ENCODE results near the gene MBOAT2. TPM values are rescaled to one million over a fixed set of nuclear protein-coding genes. Genes with fewer than 3 reads are reported as not detected.

Gene MBOAT2
- total RNA-seq, 1 donor from 2014 or later: 84.0 TPM

GRCh38 chr2:8999797-9000196, 3.7 kb downstream of the MBOAT2 start:
- no peak overlapping the region for H3K4me2 ChIP-seq
- Mint-ChIP-seq H3K36me3 (no peaks in the 10 kb centered on the region), H3K27ac (no peak overlapping the region)

DNA sequence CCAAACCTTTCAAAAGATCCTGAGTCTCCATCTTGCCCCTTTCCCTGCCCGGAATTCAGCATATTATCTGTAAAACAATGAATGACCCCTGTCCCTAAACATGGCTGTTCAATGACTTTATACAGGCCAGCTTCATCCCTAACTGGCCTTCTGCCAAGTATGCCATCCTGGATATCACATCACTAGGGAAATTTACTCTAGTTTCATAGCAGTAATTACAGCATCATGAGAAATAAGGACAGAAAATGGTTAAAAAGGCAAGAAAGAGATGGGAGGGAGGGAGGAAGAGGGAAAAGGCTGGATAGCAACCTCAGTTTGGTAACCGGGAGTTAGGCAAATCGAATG, 4.4 kb downstream of the MBOAT2 start:
- H3K9ac ChIP-seq: no peak overlapping the region
- H3K9me3 Mint-ChIP-seq: no peaks in the 10 kb centered on the region
- no peak overlapping the region for H3K4me2 ChIP-seq
- peaks cover 33% of the 10 kb centered on the region for H4K20me1 ChIP-seq (ENCODE audit: low read depth)
- no peak overlapping the region for H3K27ac ChIP-seq
- H3K4me3 Mint-ChIP-seq: no peak overlapping the region
- peaks cover 14% of the 10 kb centered on the region for H3K27me3 ChIP-seq
- H3K4me1 ChIP-seq: peaks cover 24% of the 10 kb centered on the region
- H3F3A ChIP-seq (ENCODE audit: low read depth): peaks cover 4% of the 10 kb centered on the region
- TF ChIP-seq EZH2 (IDR thresholded peaks at IDR 0.05): no peak
- TF ChIP-seq CTCF (IDR thresholded peaks at IDR 0.05): no peak
- TF ChIP-seq EZH2phosphoT487 (IDR thresholded peaks at IDR 0.05): no peak
- H3K79me2 ChIP-seq (ENCODE audit: low read depth): peaks cover 75% of the 10 kb centered on the region
- no peak overlapping the region for H2AFZ ChIP-seq (replicated peaks)
- H3K9me3 ChIP-seq (ENCODE audit: low read depth): no peaks in the 10 kb centered on the region
- H3K36me3 ChIP-seq: no peaks in the 10 kb centered on the region
- H3K4me3 ChIP-seq: no peak overlapping the region
- peaks cover 30% of the 10 kb centered on the region for H3K4me1 Mint-ChIP-seq
- H3K27me3 Mint-ChIP-seq (ENCODE audit: insufficient read depth, low read depth): peaks cover 7% of the 10 kb centered on the region
- no peaks in the 10 kb centered on the region for H3K36me3 Mint-ChIP-seq
- H3K27ac Mint-ChIP-seq: no peak overlapping the region
- DNase-seq (ENCODE audit: low spot score): no peak

More at GRCh38 chr2:8999797-9000196, 3.7 kb downstream of the MBOAT2 start:
- H3K4me1 ChIP-seq: peaks cover 22% of the 10 kb centered on the region
- H3K4me3 Mint-ChIP-seq: no peak overlapping the region
- peaks cover 9% of the 10 kb centered on the region for H3K27me3 Mint-ChIP-seq (ENCODE audit: insufficient read depth, low read depth)
- peaks cover 80% of the 10 kb centered on the region for H3K79me2 ChIP-seq (ENCODE audit: low read depth)
- DNase-seq (ENCODE audit: low spot score): no peak
- peaks cover 31% of the 10 kb centered on the region for H3K4me1 Mint-ChIP-seq
- no peak overlapping the region for H3K27ac ChIP-seq
- H4K20me1 ChIP-seq (ENCODE audit: low read depth): peaks cover 33% of the 10 kb centered on the region
- H3K9me3 Mint-ChIP-seq: no peaks in the 10 kb centered on the region
- no peak overlapping the region for H3K4me3 ChIP-seq
- H3K9me3 ChIP-seq (ENCODE audit: low read depth): no peaks in the 10 kb centered on the region
- no peak overlapping the region for H3K9ac ChIP-seq
- H3F3A ChIP-seq (ENCODE audit: low read depth): peaks cover 11% of the 10 kb centered on the region
- no peak overlapping the region for H2AFZ ChIP-seq (replicated peaks)
- H3K36me3 ChIP-seq: no peaks in the 10 kb centered on the region
- H3K27me3 ChIP-seq: peaks cover 14% of the 10 kb centered on the region
- TF ChIP-seq EZH2 (IDR thresholded peaks at IDR 0.05): no peak
- TF ChIP-seq CTCF (IDR thresholded peaks at IDR 0.05): no peak

GRCh38 chr2:8998418-8999101, 4.9 kb downstream of the MBOAT2 start:
- peaks cover 7% of the 10 kb centered on the region for H3K27me3 Mint-ChIP-seq (ENCODE audit: insufficient read depth, low read depth)
- Histone ChIP-seq H3K4me2 (no peak overlapping the region), H3K79me2 (ENCODE audit: low read depth) (peaks cover 75% of the 10 kb centered on the region), H3K36me3 (no peaks in the 10 kb centered on the region), H4K20me1 (ENCODE audit: low read depth) (peaks cover 33% of the 10 kb centered on the region), H3K27me3 (peaks cover 14% of the 10 kb centered on the region), H3F3A (ENCODE audit: low read depth) (peaks cover 3% of the 10 kb centered on the region), H3K9ac (no peak overlapping the region), H3K4me1 (peaks cover 24% of the 10 kb centered on the region), H3K9me3 (ENCODE audit: low read depth) (no peaks in the 10 kb centered on the region), H3K4me3 (no peak overlapping the region), H2AFZ (replicated peaks) (no peak overlapping the region), H3K27ac (no peak overlapping the region)
- no peaks in the 10 kb centered on the region for H3K36me3 Mint-ChIP-seq
- H3K9me3 Mint-ChIP-seq: no peaks in the 10 kb centered on the region
- H3K4me3 Mint-ChIP-seq: no peak overlapping the region
- H3K4me1 Mint-ChIP-seq: peaks cover 30% of the 10 kb centered on the region
- no peak for DNase-seq (ENCODE audit: low spot score)
- TF ChIP-seq EZH2phosphoT487 (IDR thresholded peaks at IDR 0.05): no peak
- no peak for TF ChIP-seq EZH2 (IDR thresholded peaks at IDR 0.05)
- TF ChIP-seq CTCF (IDR thresholded peaks at IDR 0.05): no peak
- no peak overlapping the region for H3K27ac Mint-ChIP-seq

All from neural progenitor cell (in vitro differentiated cells).